Activated naive CD4-positive, alpha-beta T cell (primary cell): Measurements from ENCODE around the gene SPATA7.

ENCODE experiments used
- DNase-seq, 4 experiments: peaks; one replicate each; lab custom pipeline; 2025; lab: John Stamatoyannopoulos, UW

SPATA7 gene

GRCh38 chr14:88420187-88420586 lies 34.7 kb downstream of the SPATA7 start:
- DNase-seq = no peak

- DNase-seq = no peak
Measured at GRCh38 chr14:88421286-88421685, 35.8 kb downstream of the SPATA7 start.

- DNase-seq = no peak
Measured at GRCh38 chr14:88422047-88422446, 36.6 kb downstream of the SPATA7 start.

- no peak for DNase-seq
Measured at GRCh38 chr14:88422919-88423650, 37.6 kb downstream of the SPATA7 start.

GRCh38 chr14:88424573-88424972 lies 39.1 kb downstream of the SPATA7 start:
- no peak for DNase-seq

GRCh38 chr14:88426271-88426670 lies 40.8 kb downstream of the SPATA7 start:
- no peak for DNase-seq

- DNase-seq = no peak
Measured at GRCh38 chr14:88430976-88431375, 45.5 kb downstream of the SPATA7 start.

GRCh38 chr14:88437658-88438057 lies 52.2 kb downstream of the SPATA7 start:
- DNase-seq = no peak

GRCh38 chr14:88439088-88439487 lies 53.6 kb downstream of the SPATA7 start:
- DNase-seq = no peak

GRCh38 chr14:88452231-88452630 lies 66.8 kb downstream of the SPATA7 start:
- no peak for DNase-seq

- no peak for DNase-seq
Measured at GRCh38 chr14:88454886-88455285, 69.4 kb downstream of the SPATA7 start.

GRCh38 chr14:88463318-88463717 lies 77.9 kb downstream of the SPATA7 start:
- no peak for DNase-seq

- DNase-seq = no peak
Measured at GRCh38 chr14:88468406-88468805, 82.9 kb downstream of the SPATA7 start.

- no peak for DNase-seq
Measured at GRCh38 chr14:88470542-88471440, 85.3 kb downstream of the SPATA7 start.

- no peak for DNase-seq
Measured at GRCh38 chr14:88473791-88474190, 88.3 kb downstream of the SPATA7 start.

GRCh38 chr14:88476214-88476774 lies 90.8 kb downstream of the SPATA7 start:
- DNase-seq = no peak

- no peak for DNase-seq
Measured at GRCh38 chr14:88476825-88477224, 91.4 kb downstream of the SPATA7 start.

GRCh38 chr14:88477513-88478250 lies 92.2 kb downstream of the SPATA7 start:
- no peak for DNase-seq

- no peak for DNase-seq
Measured at GRCh38 chr14:88478931-88479330, 93.5 kb downstream of the SPATA7 start.

GRCh38 chr14:88479574-88479987 lies 94.1 kb downstream of the SPATA7 start:
- no peak for DNase-seq

GRCh38 chr14:88481059-88481458 lies 95.6 kb downstream of the SPATA7 start:
- DNase-seq = no peak

- DNase-seq = no peak
Measured at GRCh38 chr14:88481794-88482193, 96.3 kb downstream of the SPATA7 start.
